ENCODE results near the gene ROBO3. TPM values are rescaled to one million over a fixed set of nuclear protein-coding genes. Genes with fewer than 3 reads are reported as not detected.

ROBO3 gene
- total RNA-seq, 1 experiment from 2014 or later = 21.3 TPM

GRCh38 chr11:124892146-124892545 lies 26.9 kb downstream of the ROBO3 start (continued):
- TF ChIP-seq ERG (CRISPR knock-in tag; IDR thresholded peaks at IDR 0.05) = no peak
- TF ChIP-seq ZNF671 (CRISPR knock-in tag; IDR thresholded peaks at IDR 0.05) = no peak
- no peak for TF ChIP-seq TEAD1 (CRISPR knock-in tag; IDR thresholded peaks at IDR 0.05)
- no peak for TF ChIP-seq HMGA2 (CRISPR knock-in tag; IDR thresholded peaks at IDR 0.05)
- TF ChIP-seq NR1H2 (CRISPR knock-in tag; IDR thresholded peaks at IDR 0.05) = no peak
- no peak for TF ChIP-seq RELA (CRISPR knock-in tag; IDR thresholded peaks at IDR 0.05; ENCODE audit: borderline replicate concordance)

- POLR2A ChIA-PET = no interaction called here
Observed at GRCh38 chr11:124892750-124893454, 27.7 kb downstream of the ROBO3 start.

GRCh38 chr11:124893781-124894401 lies 28.7 kb downstream of the ROBO3 start:
- Mint-ChIP-seq H3K4me1 (peaks cover 14% of the 10 kb centered on the region), H3K27me3 (ENCODE audit: low read depth) (peaks cover 17% of the 10 kb centered on the region), H3K4me3 (no peak overlapping the region), H3K27ac (no peak overlapping the region), H3K9me3 (no peaks in the 10 kb centered on the region), H3K36me3 (no peaks in the 10 kb centered on the region)
- ATAC-seq (no peak), DNase-seq (ENCODE audit: low spot score) (no peak)
- ChIA-PET CTCF (interaction anchor here (1.6 kb wide), 1 partner anchor 18 kb away, joined by 8 read pairs; no protein-coding TSS in a partner anchor), POLR2A (no interaction called here)
- no peak for TF ChIP-seq MXD4 (CRISPR knock-in tag; IDR thresholded peaks at IDR 0.05; ENCODE audit: borderline replicate concordance)
- TF ChIP-seq TEAD4 (CRISPR knock-in tag; IDR thresholded peaks at IDR 0.05) = no peak
- no peak for TF ChIP-seq ATF2 (CRISPR knock-in tag; IDR thresholded peaks at IDR 0.05; ENCODE audit: borderline replicate concordance, low read depth)
- no peak for TF ChIP-seq OVOL2 (CRISPR knock-in tag; IDR thresholded peaks at IDR 0.05; ENCODE audit: borderline replicate concordance)
- no peak for TF ChIP-seq AR (CRISPR knock-in tag; IDR thresholded peaks at IDR 0.05)
- no peak for TF ChIP-seq ZNF671 (CRISPR knock-in tag; IDR thresholded peaks at IDR 0.05)
- TF ChIP-seq HMGA2 (CRISPR knock-in tag; IDR thresholded peaks at IDR 0.05) = no peak
- no peak for TF ChIP-seq NFATC4 (CRISPR knock-in tag; IDR thresholded peaks at IDR 0.05)

More at GRCh38 chr11:124892750-124893454, 27.7 kb downstream of the ROBO3 start:
- no peak for TF ChIP-seq CREM (CRISPR knock-in tag; IDR thresholded peaks at IDR 0.05)
- no peak for TF ChIP-seq ZNF423 (CRISPR knock-in tag; IDR thresholded peaks at IDR 0.05)
- no peak for TF ChIP-seq E2F4 (CRISPR knock-in tag; IDR thresholded peaks at IDR 0.05; ENCODE audit: borderline replicate concordance, low read depth)
- no peak for TF ChIP-seq AFF4 (CRISPR knock-in tag; IDR thresholded peaks at IDR 0.05; ENCODE audit: borderline replicate concordance)
- no peak for TF ChIP-seq ZNF416 (CRISPR knock-in tag; IDR thresholded peaks at IDR 0.05)
- TF ChIP-seq ZNF263 (CRISPR knock-in tag; IDR thresholded peaks at IDR 0.05; ENCODE audit: low read depth) = no peak
- TF ChIP-seq ZNF317 (CRISPR knock-in tag; IDR thresholded peaks at IDR 0.05; ENCODE audit: borderline replicate concordance, low read depth) = no peak
- no peak for TF ChIP-seq KAT7 (CRISPR knock-in tag; IDR thresholded peaks at IDR 0.05; ENCODE audit: borderline replicate concordance)
- no peak overlapping the region for H3K27ac Mint-ChIP-seq
- CTCF ChIA-PET = interaction anchor here (1.1 to 1.2 kb wide), 3 partner anchors 42 to 224 kb away, joined by 3 read pairs; no protein-coding TSS in a partner anchor
- DNase-seq (ENCODE audit: low spot score) (no peak), ATAC-seq (no peak)
- H3K4me1 Mint-ChIP-seq = peaks cover 5% of the 10 kb centered on the region
- no peak overlapping the region for H3K4me3 Mint-ChIP-seq
- peaks cover 26% of the 10 kb centered on the region for H3K27me3 Mint-ChIP-seq (ENCODE audit: low read depth)
- no peaks in the 10 kb centered on the region for H3K9me3 Mint-ChIP-seq
- H3K36me3 Mint-ChIP-seq = no peaks in the 10 kb centered on the region

Data from WTC11 (cell line).